K562 (cell line): ENCODE measurements around the gene GPR15. TPM values are rescaled to one million over a fixed set of nuclear protein-coding genes. Genes with fewer than 3 reads are reported as not detected.

Experiments
- ATAC-seq: fragments of 200-7000 bp; cut with Tn5 transposase; 3 replicates; pipeline ENCODE4 v1.9.1; 2020; ENCODE audit warnings: moderate library complexity
- BruUV-seq: library from RNA; stranded (reverse); fragments of 400-500 nt; replicated peaks from 2 replicates; lab custom pipeline; 2021; lab: Mats Ljungman, UMichigan
- CTCF ChIA-PET: fragments of 300-600 bp; formaldehyde crosslinking; extraction: SDS; loops from one replicate; lab custom pipeline; 2021; ENCODE audit warnings: low intra/inter-chr PET ratio; lab: Yijun Ruan, JAX
- POLR2A ChIA-PET: fragments of 300-600, 350-650 bp; sonication (Branson Sonifier 250); formaldehyde crosslinking; extraction: SDS; loops from one replicate; lab custom pipeline; 2021; ENCODE audit warnings: antibody characterized with exemption, inconsistent platforms; lab: Yijun Ruan, JAX
- DNase-seq, 4 experiments: peaks; one replicate each; pipeline versions ENCODE4 v3.0.0 to v3.0.0-alpha.2; 2011 to 2018; ENCODE audit warnings: low spot score in 3 of 4, mixed read lengths in 3 of 4; ENCODE audit errors: extremely low read depth in 1 of 4
- FAIRE-seq: peaks from 2 replicates; lab custom pipeline; 2011; peaks lifted over from hg19 to GRCh38; lab: Jason Lieb, UNC
- H2AFZ ChIP-seq: 2 replicates; pipeline ENCODE4 v1.6.0; 2011; ENCODE audit warnings: low read depth, low read length, control low read depth, inconsistent platforms
- H3K27ac ChIP-seq: fragments of 200-600 bp; 3 replicates; pipeline ENCODE4 v1.8.0; 2011; ENCODE audit warnings: low read depth, mild to moderate bottlenecking, control low read depth, inconsistent platforms, low read length, moderate library complexity, mixed read lengths; ENCODE audit errors: extremely low read depth
- H3K27me3 ChIP-seq, 2 experiments: fragments of 300-600 bp in 1 of 2; 2 replicates in 1 of 2; 3 replicates in 1 of 2; pipeline versions ENCODE4 v1.6.0 to v1.8.0; 2011; ENCODE audit warnings: inconsistent platforms in 2 of 2, low read length in 2 of 2, mild to moderate bottlenecking in 1 of 2, mixed read lengths in 1 of 2, moderate library complexity in 1 of 2; ENCODE audit not compliant: control insufficient read depth in 2 of 2, insufficient read depth in 2 of 2
- H3K36me3 ChIP-seq: fragments of 300-600 bp; 3 replicates; pipeline ENCODE4 v1.8.0; 2011; ENCODE audit warnings: mild to moderate bottlenecking, low read length, inconsistent platforms; ENCODE audit not compliant: control insufficient read depth, insufficient read depth
- H3K4me1 ChIP-seq, 2 experiments: fragments of 200-600 bp in 1 of 2; replicated peaks in 1 of 2; 2 replicates in 1 of 2; 3 replicates in 1 of 2; pipeline versions ENCODE4 v1.5.1 to v1.8.0; 2011; ENCODE audit warnings: inconsistent platforms in 2 of 2, low read length in 2 of 2, mild to moderate bottlenecking in 1 of 2, mixed read lengths in 1 of 2, moderate library complexity in 1 of 2; ENCODE audit not compliant: control insufficient read depth in 2 of 2, insufficient read depth in 2 of 2
- H3K4me2 ChIP-seq: 2 replicates; pipeline ENCODE4 v1.6.1; 2011; ENCODE audit warnings: low read length, control low read depth, inconsistent platforms, mixed read lengths; ENCODE audit not compliant: insufficient read depth
- H3K4me3 ChIP-seq: fragments of 200-600 bp; sonication (generic), shearing (Covaris generic); 2 replicates; pipeline ENCODE4 v1.5.1; 2016; ENCODE audit warnings: control low read depth, inconsistent platforms
- H3K79me2 ChIP-seq: fragments of 200-600 bp; 3 replicates; pipeline ENCODE4 v1.8.0; 2011; ENCODE audit warnings: low read length, inconsistent platforms; ENCODE audit not compliant: control insufficient read depth, insufficient read depth
- H3K9ac ChIP-seq, 2 experiments: 2 replicates each; pipeline versions ENCODE4 v1.6.0 to v1.6.1; 2011; ENCODE audit warnings: low read depth in 2 of 2, low read length in 2 of 2, control low read depth in 1 of 2, inconsistent platforms in 1 of 2, mild to moderate bottlenecking in 1 of 2, mixed read lengths in 1 of 2; ENCODE audit not compliant: insufficient read depth in 1 of 2
- H3K9me1 ChIP-seq: one replicate; pipeline ENCODE4 v1.6.0; 2011; ENCODE audit warnings: inconsistent platforms, mild to moderate bottlenecking, low read length, moderate library complexity; ENCODE audit not compliant: control insufficient read depth, insufficient read depth
- H3K9me3 ChIP-seq: replicated peaks from 2 replicates; pipeline ENCODE4 v1.5.1; 2011; ENCODE audit warnings: low read depth, low read length, inconsistent platforms; ENCODE audit not compliant: control insufficient read depth, insufficient read depth
- H4K20me1 ChIP-seq: replicated peaks from 2 replicates; pipeline ENCODE4 v1.6.1; 2011; ENCODE audit warnings: low read length, inconsistent platforms, mixed read lengths; ENCODE audit not compliant: control insufficient read depth, insufficient read depth
- CBFB ChIP-seq: sonication (generic); formaldehyde crosslinking; IDR thresholded peaks from 2 replicates; pipeline ENCODE4 v1.4.0; 2020; ENCODE audit warnings: mild to moderate bottlenecking, missing genetic modification reagents
- ELK3 ChIP-seq: fragments of 450-650 bp; formaldehyde crosslinking; IDR thresholded peaks from 2 replicates; pipeline ENCODE4 v1.4.0; 2020; ENCODE audit warnings: mild to moderate bottlenecking
- RAD21 ChIP-seq, 2 experiments: fragments of 250-450 bp in 1 of 2; fragments of 450-650 bp in 1 of 2; sonication (Bioruptor Pico) in 1 of 2; formaldehyde crosslinking in 1 of 2; IDR thresholded peaks in 1 of 2; conservative IDR thresholded peaks in 1 of 2; 2 replicates each; pipeline versions ENCODE4 v1.4.0 to v1.8.0; 2020 to 2022; ENCODE audit warnings: mild to moderate bottlenecking in 2 of 2, moderate library complexity in 1 of 2
- RHOXF2B ChIP-seq: fragments of 250-450 bp; sonication (Bioruptor Pico); conservative IDR thresholded peaks from 2 replicates; pipeline ENCODE4 v1.5.1; 2021
- SIN3B ChIP-seq: fragments of 450-650 bp; IDR thresholded peaks from 2 replicates; pipeline ENCODE4 v1.6.1; 2017; ENCODE audit warnings: low read depth, mild to moderate bottlenecking, moderate library complexity
- ZNF146 ChIP-seq: IDR thresholded peaks from one replicate; pipeline ENCODE4 v1.6.1; 2018; ENCODE audit warnings: missing compliant biosample characterization; ENCODE audit not compliant: unreplicated experiment
- WGBS: fragments of 100-300 bp; shearing (Covaris generic); methylation state at CpG from one replicate; pipeline ENCODE4 v1.1.6; 2016; ENCODE audit warnings: low coverage, mixed read lengths; ENCODE audit not compliant: insufficient coverage; ENCODE audit errors: missing lambda C conversion rate; 5-methylcytosine and 5-hydroxymethylcytosine counted together
- in situ Hi-C: fragments of 300-500 bp; cut with MboI; formaldehyde crosslinking; loops from 4 replicates; pipeline ENCODE4 v1.15.0; 2018; ENCODE audit warnings: inconsistent platforms, mixed read lengths
- intact Hi-C: fragments of 100-400 bp; cut with micrococcal nuclease; formaldehyde crosslinking; loops from 2 replicates; pipeline ENCODE4 v1.14.2; 2022
- polyA plus RNA-seq, 8 experiments: library from polyadenylated mRNA; depleted of rRNA in 4 of 8; stranded (reverse) in 5 of 8; unstranded in 3 of 8; fragments of >200 nt; fragmentation: Nextera tagmentation in 2 of 8; fragmentation: Illumina TruSeq in 1 of 8; extraction: Ambion mirVana in 2 of 8; extraction: Trizol in 1 of 8; gene quantifications; 2 replicates each; pipeline versions ENCODE4 v1.2.1 to v1.2.3, GENCODE V29; 2011 to 2014; ENCODE audit warnings: inconsistent platforms in 1 of 8, missing spikeins in 1 of 8
- total RNA-seq, 7 experiments: library from RNA; depleted of rRNA in 6 of 7; stranded (reverse); fragments of >200 nt in 6 of 7; fragmentation: Illumina TruSeq in 2 of 7; extraction: Trizol in 2 of 7; gene quantifications; 2 replicates each; pipeline versions ENCODE4 v1.2.1 to v1.2.3, GENCODE V29; 2011 to 2021; ENCODE audit warnings: low replicate concordance in 1 of 7
- TF ChIP-seq, protein P1 (sequence below), 3 experiments: fragments of 200-800 bp in 1 of 3; sonication (Bioruptor generic) in 1 of 3; sonication (generic) in 1 of 3; formaldehyde crosslinking in 1 of 3; IDR thresholded peaks; 2 replicates each; pipeline versions ENCODE4 v1.6.1 to v1.8.0; 2016 to 2022; ENCODE audit warnings: mild to moderate bottlenecking in 2 of 3, missing compliant biosample characterization in 2 of 3, missing genetic modification characterization in 2 of 3, missing genetic modification reagents in 1 of 3
- TF ChIP-seq, protein P2 (sequence below): sonication (generic); formaldehyde crosslinking; IDR thresholded peaks from 2 replicates; pipeline ENCODE4 v1.8.1; 2023; ENCODE audit warnings: mild to moderate bottlenecking, missing genetic modification reagents

Gene GPR15
- total and polyA plus RNA-seq, 9 of the 15 experiments (the other 6 are each of a cell fraction or from before 2014, with no cell fraction given) = 0.13 TPM; not detected in 8

DNA sequence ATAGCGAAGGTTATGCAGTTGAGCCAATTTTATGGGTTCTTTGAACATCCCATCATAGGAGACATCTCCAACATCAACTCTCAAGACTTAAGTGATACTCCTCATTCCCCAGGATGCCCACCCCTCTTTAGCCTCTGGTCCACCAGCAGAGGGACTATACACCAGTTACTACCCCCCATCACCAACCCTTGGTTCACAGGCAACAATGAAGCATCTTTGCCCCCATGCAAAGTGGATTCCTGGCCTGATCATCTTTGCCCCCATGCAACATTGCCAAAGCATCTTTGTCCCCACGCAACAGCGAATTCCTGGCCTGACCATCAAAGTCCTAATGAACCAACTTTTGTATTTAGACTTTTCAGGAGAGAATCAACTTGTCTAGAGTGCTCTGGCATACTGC lies 19.1 kb downstream of the GPR15 start:
- ChIA-PET POLR2A (interaction anchor here (0.6 kb wide), 1 partner anchor 19 kb away, joined by 3 read pairs; no protein-coding TSS in a partner anchor), CTCF (no interaction called here)
- H3K4me2 ChIP-seq = no peak overlapping the region
- no peak for ATAC-seq
- H3K4me3 ChIP-seq = no peak overlapping the region
- H2AFZ ChIP-seq = peak overlapping the region; percentile 79; the same call in 1 of the 2 replicates
- WGBS = 78% methylated on average over 3 of the region's 3 CpGs
- no peak overlapping the region; the same call in 2 of the 3 replicates for H3K27ac ChIP-seq
- H3K9me3 ChIP-seq = no peaks in the 10 kb centered on the region
- TF ChIP-seq, protein P1, sequence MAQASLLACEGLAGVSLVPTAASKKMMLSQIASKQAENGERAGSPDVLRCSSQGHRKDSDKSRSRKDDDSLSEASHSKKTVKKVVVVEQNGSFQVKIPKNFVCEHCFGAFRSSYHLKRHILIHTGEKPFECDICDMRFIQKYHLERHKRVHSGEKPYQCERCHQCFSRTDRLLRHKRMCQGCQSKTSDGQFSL (CRISPR knock-in tag; IDR thresholded peaks at IDR 0.05) = no peak
- TF ChIP-seq, protein P1 (tag; IDR thresholded peaks at IDR 0.05) = no peak
- no peak for TF ChIP-seq ZNF146 (CRISPR knock-in tag)
- TF ChIP-seq, protein P2, sequence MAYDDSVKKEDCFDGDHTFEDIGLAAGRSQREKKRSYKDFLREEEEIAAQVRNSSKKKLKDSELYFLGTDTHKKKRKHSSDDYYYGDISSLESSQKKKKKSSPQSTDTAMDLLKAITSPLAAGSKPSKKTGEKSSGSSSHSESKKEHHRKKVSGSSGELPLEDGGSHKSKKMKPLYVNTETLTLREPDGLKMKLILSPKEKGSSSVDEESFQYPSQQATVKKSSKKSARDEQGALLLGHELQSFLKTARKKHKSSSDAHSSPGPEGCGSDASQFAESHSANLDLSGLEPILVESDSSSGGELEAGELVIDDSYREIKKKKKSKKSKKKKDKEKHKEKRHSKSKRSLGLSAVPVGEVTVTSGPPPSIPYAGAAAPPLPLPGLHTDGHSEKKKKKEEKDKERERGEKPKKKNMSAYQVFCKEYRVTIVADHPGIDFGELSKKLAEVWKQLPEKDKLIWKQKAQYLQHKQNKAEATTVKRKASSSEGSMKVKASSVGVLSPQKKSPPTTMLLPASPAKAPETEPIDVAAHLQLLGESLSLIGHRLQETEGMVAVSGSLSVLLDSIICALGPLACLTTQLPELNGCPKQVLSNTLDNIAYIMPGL (CRISPR knock-in tag) = no peak
- no peak for TF ChIP-seq SIN3B
- TF ChIP-seq RAD21 (CRISPR knock-in tag; conservative IDR thresholded peaks at IDR 0.05 in 1 of 2, IDR thresholded peaks at IDR 0.05 in 1 of 2) = no peak
- no peak for TF ChIP-seq CBFB (CRISPR knock-in tag)
- TF ChIP-seq RHOXF2B (CRISPR knock-in tag) = no peak
- TF ChIP-seq ELK3 = no peak
- H3K9me1 ChIP-seq = no peaks in the 10 kb centered on the region
- in situ Hi-C loops = no loop called here
- no peak overlapping the region for H3K9ac ChIP-seq
- DNase-seq = no peak
- no TSS peak for BruUV-seq
- no peak for FAIRE-seq
- H3K4me1 ChIP-seq = peaks cover 4 to 37% of the 10 kb centered on the region in 2 experiments
- intact Hi-C loops = no loop called here
- no peaks in the 10 kb centered on the region for H4K20me1 ChIP-seq
- no peaks in the 10 kb centered on the region; the same call in 2 of the 3 replicates for H3K36me3 ChIP-seq
- H3K79me2 ChIP-seq = no peaks in the 10 kb centered on the region
- H3K27me3 ChIP-seq = no peaks in the 10 kb centered on the region
